ENCODE results near the gene LIN28A.
"Not testable (repeated sequence)": the region's sequence is repeated elsewhere in the genome, so short reads cannot be mapped to it uniquely, and the experiment has no call there.

LIN28A gene

DNA sequence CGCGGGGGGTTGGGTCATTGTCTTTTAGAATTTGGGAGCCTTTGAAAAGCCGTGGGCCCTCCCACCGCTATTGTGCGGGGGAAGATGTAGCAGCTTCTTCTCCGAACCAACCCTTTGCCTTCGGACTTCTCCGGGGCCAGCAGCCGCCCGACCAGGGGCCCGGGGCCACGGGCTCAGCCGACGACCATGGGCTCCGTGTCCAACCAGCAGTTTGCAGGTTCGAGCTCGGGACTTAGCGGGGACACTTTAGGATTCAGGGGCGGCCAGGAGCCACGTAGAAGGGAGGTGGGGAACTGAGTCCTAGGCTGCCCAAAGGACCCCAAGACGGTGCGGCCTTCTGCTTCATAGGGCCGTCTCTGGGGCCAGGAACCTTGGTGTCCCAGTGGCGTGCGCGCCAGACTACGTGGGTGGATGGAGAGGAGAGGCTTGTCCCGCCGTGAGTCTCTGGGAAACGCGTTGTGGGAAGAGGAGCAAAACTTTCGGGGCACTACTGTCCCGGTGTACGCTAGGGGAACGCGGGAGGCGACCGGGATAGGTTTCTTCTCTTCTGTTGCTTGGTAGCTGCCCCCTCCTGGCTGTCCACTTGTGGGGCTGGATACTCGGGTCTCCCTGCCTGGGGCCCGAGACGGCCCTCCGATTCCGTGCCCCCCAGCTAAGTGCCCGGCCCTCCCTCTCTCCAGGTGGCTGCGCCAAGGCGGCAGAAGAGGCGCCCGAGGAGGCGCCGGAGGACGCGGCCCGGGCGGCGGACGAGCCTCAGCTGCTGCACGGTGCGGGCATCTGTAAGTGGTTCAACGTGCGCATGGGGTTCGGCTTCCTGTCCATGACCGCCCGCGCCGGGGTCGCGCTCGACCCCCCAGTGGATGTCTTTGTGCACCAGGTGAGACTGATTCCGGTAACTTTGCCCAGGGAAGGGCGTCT lies at the start of gene LIN28A:
LIN28A (plus strand) TSS at position 112 of the 918 bp plus-strand sequence; CDS start at position 187, 75 bp downstream.
- DNase-seq (ENCODE audit: low spot score) = no peak

- no peak for DNase-seq (ENCODE audit: low spot score)
These were observed 49.0 kb upstream of the LIN28A start for GRCh38 chr1:26361605-26362122.

GRCh38 chr1:26362331-26362730 lies 48.3 kb upstream of the LIN28A start:
- no peak for DNase-seq (ENCODE audit: low spot score)

DNA sequence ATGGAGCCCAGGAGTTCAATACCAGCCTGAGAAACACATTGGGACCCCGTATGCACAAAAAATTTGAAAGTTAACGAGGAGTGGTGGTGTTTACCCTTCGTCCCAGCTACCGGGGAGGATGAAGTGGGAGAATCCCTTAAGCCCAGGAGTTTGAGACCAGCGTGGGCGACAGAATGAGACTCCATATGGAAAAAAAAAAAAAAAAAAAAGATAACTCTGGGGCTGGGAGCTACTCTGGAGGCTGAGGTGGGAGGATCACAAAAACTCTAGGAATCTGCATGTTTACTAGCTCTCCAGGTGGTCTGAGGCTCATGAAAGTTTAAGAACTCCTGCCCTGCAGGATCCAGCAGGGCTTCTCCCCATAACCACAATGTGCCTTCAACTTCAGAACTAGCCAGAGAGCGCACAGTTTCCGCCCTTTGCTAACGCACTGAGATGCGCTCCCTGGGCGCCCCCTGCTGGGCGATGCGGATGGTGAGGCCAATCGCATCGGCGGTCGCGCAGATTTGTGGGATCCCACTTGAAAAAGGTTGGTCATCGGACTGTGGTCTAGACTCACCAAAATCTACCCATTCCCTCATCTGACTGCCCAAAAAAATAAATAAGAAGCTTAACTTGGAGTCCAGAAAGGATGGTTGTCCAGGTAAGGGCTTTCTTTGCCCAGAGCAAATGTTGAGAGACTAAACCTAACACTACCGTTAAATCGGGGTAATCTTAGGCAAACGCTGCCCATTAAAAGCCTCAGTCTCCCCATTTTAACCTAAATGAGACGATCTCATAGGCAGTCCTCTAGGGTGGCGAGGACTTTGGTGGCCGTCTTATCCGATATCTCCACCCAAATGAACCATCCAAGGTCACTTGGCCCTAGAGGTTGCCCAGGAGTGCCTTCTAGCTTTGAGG lies 46.8 kb upstream of the LIN28A start:
- DNase-seq (ENCODE audit: low spot score) = peak; percentile 86

GRCh38 chr1:26364956-26365355 lies 45.7 kb upstream of the LIN28A start:
- DNase-seq (ENCODE audit: low spot score) = no peak

GRCh38 chr1:26367441-26367840 lies 43.2 kb upstream of the LIN28A start:
- DNase-seq (ENCODE audit: low spot score) = no peak

DNA sequence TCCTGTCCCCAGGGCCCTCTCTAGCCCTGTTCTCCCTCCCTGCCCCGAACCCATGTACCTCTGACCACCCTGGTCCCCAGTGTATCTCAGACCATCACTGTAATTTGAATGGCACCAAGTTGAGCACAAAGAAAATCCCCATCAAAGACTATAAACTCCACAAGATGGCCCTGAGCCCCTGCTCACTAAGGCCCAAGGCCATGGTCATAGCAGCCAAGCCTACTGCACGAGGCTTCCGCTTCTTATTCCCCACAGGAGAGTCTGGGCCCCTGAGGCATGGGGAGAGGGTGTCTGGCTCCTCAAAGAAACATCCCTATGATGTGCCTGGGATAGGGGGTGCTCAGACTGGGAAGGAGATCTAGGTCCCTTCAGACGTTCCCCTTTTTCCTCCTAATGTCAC lies 42.6 kb upstream of the LIN28A start:
- no peak for DNase-seq (ENCODE audit: low spot score)

DNA sequence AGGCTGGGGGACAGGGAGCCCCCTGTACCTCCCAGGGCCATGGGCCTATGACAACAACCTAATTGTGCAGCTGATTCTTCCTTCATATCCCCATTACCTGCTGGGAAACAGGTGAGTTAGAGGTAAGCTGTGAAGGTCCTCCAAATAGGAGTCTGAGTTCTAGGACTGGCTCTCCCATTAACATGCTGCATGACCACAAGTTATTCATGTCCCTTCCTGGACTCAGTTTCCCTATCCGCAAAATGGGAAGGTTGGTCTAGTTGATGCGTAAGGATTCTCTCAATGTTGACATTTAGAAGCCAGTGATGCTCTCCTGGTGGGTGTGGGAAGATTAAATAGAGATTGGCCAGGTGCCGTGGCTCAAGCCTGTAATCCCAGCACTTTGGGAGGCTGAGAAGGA lies 42.1 kb upstream of the LIN28A start:
- DNase-seq (ENCODE audit: low spot score) = no peak

DNA sequence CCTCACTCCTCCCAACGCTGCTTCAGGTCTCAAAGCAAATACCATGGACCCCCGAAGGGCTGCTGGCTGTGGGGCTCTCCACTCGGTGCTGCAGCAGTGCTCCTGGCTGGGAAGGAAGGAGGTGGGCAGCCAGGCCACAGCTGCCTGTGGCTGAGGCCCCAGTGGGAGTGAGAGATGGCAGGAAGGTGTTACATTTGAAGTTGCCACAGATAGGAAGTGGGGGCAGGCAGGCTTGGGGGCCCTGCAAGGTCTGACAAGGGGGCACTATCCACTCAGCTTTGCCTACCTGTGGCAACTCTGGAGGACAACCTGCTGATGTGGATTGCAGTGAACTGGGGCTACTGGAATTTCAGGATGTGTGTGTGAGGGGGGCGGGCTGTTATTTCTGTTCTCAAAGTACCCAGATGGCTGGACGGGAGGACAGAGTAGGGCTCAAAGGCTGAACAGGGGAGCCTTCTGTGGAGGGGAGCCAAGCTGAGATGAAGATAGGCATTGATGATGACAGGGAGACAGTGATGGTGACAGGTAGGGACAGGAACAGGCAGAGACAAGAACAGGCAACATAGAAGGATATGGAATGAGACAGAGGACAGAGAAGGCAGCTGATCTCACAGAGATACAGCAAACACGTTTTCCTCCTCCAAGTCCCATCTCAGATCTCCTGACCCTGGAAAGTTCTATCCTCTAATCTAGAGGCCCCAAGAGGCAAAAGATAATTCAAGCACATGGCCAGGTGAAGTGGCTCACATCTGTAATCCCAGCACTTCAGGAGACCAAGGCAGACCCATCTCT lies 39.8 kb upstream of the LIN28A start:
- DNase-seq (ENCODE audit: low spot score) = no peak

GRCh38 chr1:26372039-26372438 lies 38.6 kb upstream of the LIN28A start:
- DNase-seq (ENCODE audit: low spot score) = no peak

DNA sequence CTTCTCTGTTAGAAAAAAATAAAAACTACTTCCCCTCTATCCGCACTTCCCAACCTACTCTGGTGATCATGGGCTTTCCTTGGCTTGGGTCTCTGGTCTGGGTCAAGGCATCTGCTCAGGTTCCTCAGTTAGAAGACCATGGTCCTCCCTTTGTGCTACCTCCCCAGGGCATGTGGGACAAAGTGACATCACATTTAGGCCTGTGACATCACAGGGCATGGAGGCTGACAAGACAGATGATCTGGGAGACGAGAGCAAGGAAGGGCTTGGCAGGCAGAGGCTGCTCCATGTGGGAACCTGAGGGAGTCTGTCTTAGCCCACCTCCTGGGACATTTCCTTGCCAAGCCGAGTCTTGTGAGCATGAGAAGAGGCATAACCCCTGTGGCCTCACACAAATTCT lies 38.0 kb upstream of the LIN28A start, which contains the start of gene ZNF683:
ZNF683 (minus strand) TSS at position 140 of the 400 bp plus-strand sequence. CDS start 4,179 bp downstream, outside the sequence.
- DNase-seq (ENCODE audit: low spot score) = not testable (repeated sequence)

DNA sequence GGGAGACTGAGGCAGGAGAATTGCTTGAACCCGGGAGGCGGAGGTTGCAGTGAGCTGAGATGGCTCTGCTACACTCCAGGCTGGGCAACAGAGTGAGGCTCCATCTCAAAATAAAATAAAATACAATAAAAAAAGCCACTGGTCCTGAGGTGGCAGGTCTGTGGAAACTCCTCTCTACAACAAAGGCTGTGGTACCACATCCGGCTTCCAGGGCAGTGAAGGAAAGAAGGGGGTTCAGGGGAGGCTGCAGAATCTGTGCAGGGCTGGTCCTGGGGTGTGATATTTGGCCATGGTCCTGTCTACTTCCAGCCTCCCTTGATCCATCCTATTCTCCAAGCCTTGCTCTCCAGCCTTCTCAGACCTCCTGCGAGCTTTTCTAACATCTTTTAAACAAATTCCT lies 37.3 kb upstream of the LIN28A start:
- no peak for DNase-seq (ENCODE audit: low spot score)

GRCh38 chr1:26373789-26374188 lies 36.8 kb upstream of the LIN28A start:
- no peak for DNase-seq (ENCODE audit: low spot score)

DNA sequence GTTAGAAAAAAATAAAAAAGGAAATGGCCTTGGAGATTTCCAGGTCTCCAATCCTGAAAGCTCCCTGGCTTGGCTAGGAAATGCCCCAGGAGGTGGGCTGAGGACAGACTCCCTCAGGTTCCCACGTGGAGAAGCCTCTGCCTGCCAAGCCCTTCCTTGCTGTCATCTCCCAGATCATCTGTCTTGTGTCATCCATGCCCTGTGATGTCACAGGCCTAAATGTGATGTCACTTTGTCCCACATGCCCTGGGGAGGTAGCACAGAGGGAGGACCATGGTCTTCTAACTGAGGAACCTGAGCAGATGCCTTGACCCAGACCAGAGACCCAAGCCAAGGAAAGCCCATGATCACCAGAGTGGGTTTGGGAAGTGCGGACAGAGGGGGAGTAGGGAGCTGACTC lies 36.3 kb upstream of the LIN28A start:
- not testable (repeated sequence) for DNase-seq (ENCODE audit: low spot score)

DNA sequence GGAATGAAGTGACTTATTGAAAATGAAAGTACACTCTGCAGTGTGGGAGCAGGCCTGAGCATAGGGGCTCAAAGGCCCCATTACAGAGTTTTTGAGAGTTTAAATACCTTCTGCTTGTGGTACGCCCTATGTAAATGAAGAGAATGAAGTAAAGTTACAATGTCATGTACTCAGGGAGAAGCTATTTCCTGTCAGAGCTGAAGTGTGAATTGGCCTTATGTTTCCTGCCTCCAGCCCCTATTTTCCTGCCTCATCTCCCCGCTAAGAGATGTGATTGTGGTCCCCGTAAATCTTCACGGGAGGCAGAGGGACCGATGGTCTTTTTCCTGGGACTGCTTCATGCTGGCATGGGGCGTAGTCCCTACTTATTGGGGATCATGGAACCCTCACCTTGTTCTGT lies 35.5 kb upstream of the LIN28A start:
- no peak for DNase-seq (ENCODE audit: low spot score)

DNA sequence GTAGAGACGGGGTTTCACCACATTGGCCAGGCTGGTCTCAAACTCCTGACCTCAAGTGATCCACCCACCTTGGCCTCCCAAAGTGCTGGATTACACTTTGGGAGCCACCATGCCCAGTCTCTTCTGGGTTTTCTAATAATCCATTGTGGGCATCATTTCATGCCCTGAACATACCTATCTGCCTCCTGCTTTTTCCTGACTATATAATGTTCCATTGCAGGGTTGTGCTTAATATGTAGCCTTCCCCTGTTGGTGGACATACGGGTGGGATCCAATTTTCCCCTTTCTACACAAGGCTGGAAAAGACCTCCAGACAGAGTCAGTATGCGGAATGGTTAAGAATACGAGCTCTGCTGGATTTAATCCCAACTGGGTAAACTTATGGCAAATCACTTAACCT lies 34.6 kb upstream of the LIN28A start:
- DNase-seq (ENCODE audit: low spot score) = no peak

GRCh38 chr1:26378088-26378878 lies 32.3 kb upstream of the LIN28A start:
- peak; percentile 96 for DNase-seq (ENCODE audit: low spot score)

DNA sequence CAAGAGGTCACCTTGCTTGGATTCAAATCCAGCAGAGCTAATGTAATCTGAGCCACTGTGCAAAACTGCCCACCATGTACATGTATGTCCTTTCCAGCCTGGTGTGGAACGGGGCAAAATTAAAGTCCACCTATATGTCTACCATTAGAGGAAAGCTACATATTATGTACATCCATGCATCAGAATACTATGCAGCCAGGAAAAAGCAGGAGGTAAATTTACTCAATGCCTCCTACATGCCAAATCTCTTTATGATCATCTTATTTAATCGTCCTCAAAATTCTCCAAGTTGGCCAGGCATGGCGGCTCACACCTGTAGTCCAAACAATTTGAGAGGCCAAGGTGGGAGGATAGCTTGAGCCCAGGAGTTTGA lies 31.8 kb upstream of the LIN28A start:
- no peak for DNase-seq (ENCODE audit: low spot score)

GRCh38 chr1:26384076-26384475 lies 26.5 kb upstream of the LIN28A start:
- DNase-seq (ENCODE audit: low spot score) = no peak

DNA sequence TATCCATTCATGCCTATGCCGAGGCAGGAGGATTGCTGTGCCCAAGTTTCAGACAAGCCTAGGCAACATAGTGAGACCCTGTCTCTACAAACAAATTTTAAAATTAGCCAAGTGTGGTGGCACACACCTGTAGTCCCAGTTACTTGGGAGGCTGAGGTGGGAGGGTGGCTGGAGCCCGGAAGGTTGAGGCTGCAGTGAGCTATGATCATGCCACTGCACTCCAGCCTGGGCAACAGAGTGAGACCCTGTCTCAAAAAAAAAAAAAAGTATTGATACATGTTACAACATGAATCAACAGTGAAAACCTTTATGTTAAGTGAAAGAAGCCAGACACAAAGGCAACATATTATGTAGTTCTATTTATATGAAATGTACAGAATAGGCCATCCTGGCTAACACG lies 25.6 kb upstream of the LIN28A start:
- DNase-seq (ENCODE audit: low spot score) = not testable (repeated sequence)

DNA sequence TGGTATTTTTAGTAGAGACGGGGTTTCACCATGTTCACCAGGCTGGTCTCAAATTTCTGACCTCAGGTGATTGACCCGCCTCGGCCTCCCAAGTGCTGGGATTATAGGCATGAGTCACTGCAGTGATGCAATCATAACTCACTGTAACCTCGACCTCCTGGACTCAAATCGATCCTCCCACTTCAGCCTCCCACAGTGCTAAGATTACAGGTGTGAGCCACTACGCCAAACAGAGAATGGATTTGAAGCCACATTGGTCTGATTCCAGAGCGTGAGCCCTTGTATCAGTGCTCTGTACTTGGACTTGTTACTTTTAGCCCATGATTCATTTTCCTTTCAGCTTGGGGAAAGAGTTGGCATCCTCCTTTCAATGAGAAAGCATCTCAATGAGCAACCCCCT lies 23.2 kb upstream of the LIN28A start:
- no peak for DNase-seq (ENCODE audit: low spot score)
